Gastrocnemius medialis (tissue), 4 donors: ENCODE data around the gene C2CD3.

Experiments used
- CTCF ChIP-seq, 5 experiments: fragments of 450-650 bp in 3 of 5; fragments of 200-600 bp in 2 of 5; sonication (generic) in 2 of 5; IDR thresholded peaks in 4 of 5; conservative IDR thresholded peaks in 1 of 5; 1 replicate in 4 of 5; 2 replicates in 1 of 5; pipeline ENCODE4 v1.5.1; 2016 to 2019; ENCODE audit warnings: antibody characterized with exemption in 5 of 5, mild to moderate bottlenecking in 3 of 5, moderate library complexity in 3 of 5
- POLR2A ChIP-seq, 2 donors: fragments of 450-650 bp; IDR thresholded peaks; one replicate each; pipeline ENCODE4 v1.6.1; 2017; ENCODE audit warnings: antibody characterized with exemption in 2 of 2, mild to moderate bottlenecking in 2 of 2, moderate library complexity in 2 of 2

GRCh38 chr11:74138572-74138971 lies 32.2 kb downstream of the C2CD3 start:
- TF ChIP-seq CTCF (IDR thresholded peaks at IDR 0.05 in 4 of 5, conservative IDR thresholded peaks at IDR 0.05 in 1 of 5) (no peak), POLR2A (IDR thresholded peaks at IDR 0.05) (no peak)
